BLaER1 (cell line): ENCODE results near the gene KDM4B.

Experiments
- H3K27ac ChIP-seq: shearing (Covaris generic); formaldehyde crosslinking; 2 replicates; pipeline ENCODE4 v1.8.1; 2022
- H3K27me3 ChIP-seq: shearing (Covaris generic); formaldehyde crosslinking; 2 replicates; pipeline ENCODE4 v1.8.1; 2022
- H3K36me3 ChIP-seq: shearing (Covaris generic); formaldehyde crosslinking; 2 replicates; pipeline ENCODE4 v1.8.1; 2022
- H3K4me1 ChIP-seq: shearing (Covaris generic); formaldehyde crosslinking; 2 replicates; pipeline ENCODE4 v1.8.1; 2022
- H3K4me2 ChIP-seq: shearing (Covaris generic); formaldehyde crosslinking; 2 replicates; pipeline ENCODE4 v1.8.1; 2022
- H3K4me3 ChIP-seq: shearing (Covaris generic); formaldehyde crosslinking; 2 replicates; pipeline ENCODE4 v1.8.1; 2022
- H3K9ac ChIP-seq: shearing (Covaris generic); formaldehyde crosslinking; 2 replicates; pipeline ENCODE4 v1.8.1; 2022
- H3K9me3 ChIP-seq: shearing (Covaris generic); formaldehyde crosslinking; 2 replicates; pipeline ENCODE4 v1.8.1; 2022
- H4K20me1 ChIP-seq: shearing (Covaris generic); formaldehyde crosslinking; 2 replicates; pipeline ENCODE4 v1.8.1; 2022
- Cebpa-rat ChIP-seq: shearing (Covaris generic); IDR thresholded peaks from 2 replicates; pipeline ENCODE4 v1.8.1; 2022

The KDM4B gene

GRCh38 chr19:5080030-5080654, 111.2 kb downstream of the KDM4B start:
- H3K27ac ChIP-seq, result no peak overlapping the region
- TF ChIP-seq Cebpa-rat, result no peak
- peak overlapping the region; percentile 80 for H3K4me2 ChIP-seq
- H3K4me3 ChIP-seq, result peak overlapping the region; percentile 18; the same call in 1 of the 2 replicates
- peaks cover 52% of the 10 kb centered on the region for H3K4me1 ChIP-seq
- H3K9me3 ChIP-seq, result no peaks in the 10 kb centered on the region
- H3K36me3 ChIP-seq, result peaks cover 82% of the 10 kb centered on the region
- H3K27me3 ChIP-seq, result no peaks in the 10 kb centered on the region
- H4K20me1 ChIP-seq, result peaks cover 90% of the 10 kb centered on the region
- H3K9ac ChIP-seq, result no peak overlapping the region

- Histone ChIP-seq H3K9ac (no peak overlapping the region), H3K4me3 (no peak overlapping the region), H3K9me3 (no peaks in the 10 kb centered on the region), H3K27me3 (no peaks in the 10 kb centered on the region), H4K20me1 (peaks cover 90% of the 10 kb centered on the region), H3K27ac (no peak overlapping the region), H3K4me1 (peaks cover 52% of the 10 kb centered on the region), H3K36me3 (peaks cover 82% of the 10 kb centered on the region), H3K4me2 (peak overlapping the region; percentile 80)
- TF ChIP-seq Cebpa-rat, result no peak
Observed at GRCh38 chr19:5080809-5081208, 111.9 kb downstream of the KDM4B start.

- H3K4me3 ChIP-seq, result no peak overlapping the region
- peaks cover 83% of the 10 kb centered on the region for H3K36me3 ChIP-seq
Observed at GRCh38 chr19:5081443-5082161, 112.7 kb downstream of the KDM4B start.

GRCh38 chr19:5083547-5083965, 114.6 kb downstream of the KDM4B start:
- Histone ChIP-seq H3K9ac (no peak overlapping the region), H3K9me3 (no peaks in the 10 kb centered on the region), H4K20me1 (peaks cover 91% of the 10 kb centered on the region), H3K4me1 (peaks cover 57% of the 10 kb centered on the region), H3K27ac (no peak overlapping the region), H3K4me3 (no peak overlapping the region), H3K4me2 (no peak overlapping the region), H3K36me3 (peaks cover 83% of the 10 kb centered on the region), H3K27me3 (no peaks in the 10 kb centered on the region)
- no peak for TF ChIP-seq Cebpa-rat

More at GRCh38 chr19:5081443-5082161, 112.7 kb downstream of the KDM4B start:
- H3K27ac ChIP-seq, result no peak overlapping the region
- no peak overlapping the region for H3K9ac ChIP-seq
- peaks cover 55% of the 10 kb centered on the region for H3K4me1 ChIP-seq
- no peak for TF ChIP-seq Cebpa-rat
- no peak overlapping the region for H3K4me2 ChIP-seq
- no peaks in the 10 kb centered on the region for H3K27me3 ChIP-seq
- no peaks in the 10 kb centered on the region for H3K9me3 ChIP-seq
- H4K20me1 ChIP-seq, result peaks cover 91% of the 10 kb centered on the region

- H3K36me3 ChIP-seq, result peaks cover 79% of the 10 kb centered on the region
- no peaks in the 10 kb centered on the region for H3K9me3 ChIP-seq
- H3K27ac ChIP-seq, result no peak overlapping the region
- no peak for TF ChIP-seq Cebpa-rat
- H3K9ac ChIP-seq, result no peak overlapping the region
- peaks cover 87% of the 10 kb centered on the region for H4K20me1 ChIP-seq
- no peak overlapping the region for H3K4me2 ChIP-seq
- no peaks in the 10 kb centered on the region for H3K27me3 ChIP-seq
- no peak overlapping the region for H3K4me3 ChIP-seq
- peaks cover 50% of the 10 kb centered on the region for H3K4me1 ChIP-seq
Observed at GRCh38 chr19:5085566-5085965, 116.7 kb downstream of the KDM4B start.

- H3K9ac ChIP-seq, result no peak overlapping the region
Observed at GRCh38 chr19:5086230-5086629, 117.3 kb downstream of the KDM4B start.

GRCh38 chr19:5086725-5087439, 118.0 kb downstream of the KDM4B start:
- Histone ChIP-seq H4K20me1 (peaks cover 87% of the 10 kb centered on the region), H3K9me3 (no peaks in the 10 kb centered on the region), H3K9ac (no peak overlapping the region), H3K36me3 (peaks cover 66% of the 10 kb centered on the region), H3K4me3 (no peak overlapping the region), H3K27ac (no peak overlapping the region), H3K4me1 (peaks cover 55% of the 10 kb centered on the region), H3K27me3 (no peaks in the 10 kb centered on the region), H3K4me2 (peak overlapping the region; percentile 36; the same call in 1 of the 2 replicates)
- no peak for TF ChIP-seq Cebpa-rat

More at GRCh38 chr19:5086230-5086629, 117.3 kb downstream of the KDM4B start:
- peaks cover 50% of the 10 kb centered on the region for H3K4me1 ChIP-seq
- H3K27ac ChIP-seq, result no peak overlapping the region
- peaks cover 87% of the 10 kb centered on the region for H4K20me1 ChIP-seq
- H3K4me3 ChIP-seq, result no peak overlapping the region
- no peaks in the 10 kb centered on the region for H3K9me3 ChIP-seq
- TF ChIP-seq Cebpa-rat, result no peak
- H3K4me2 ChIP-seq, result no peak overlapping the region
- H3K27me3 ChIP-seq, result no peaks in the 10 kb centered on the region
- peaks cover 73% of the 10 kb centered on the region for H3K36me3 ChIP-seq

GRCh38 chr19:5089283-5089682, 120.4 kb downstream of the KDM4B start:
- Histone ChIP-seq H3K9me3 (no peaks in the 10 kb centered on the region), H3K27me3 (no peaks in the 10 kb centered on the region), H4K20me1 (peaks cover 92% of the 10 kb centered on the region), H3K27ac (no peak overlapping the region), H3K36me3 (peaks cover 60% of the 10 kb centered on the region), H3K4me1 (peaks cover 66% of the 10 kb centered on the region), H3K4me3 (no peak overlapping the region), H3K4me2 (peak overlapping the region; percentile 50; the same call in 1 of the 2 replicates), H3K9ac (no peak overlapping the region)
- no peak for TF ChIP-seq Cebpa-rat

- Histone ChIP-seq H3K27ac (no peak overlapping the region), H3K9me3 (no peaks in the 10 kb centered on the region), H3K36me3 (peaks cover 59% of the 10 kb centered on the region), H3K4me1 (peaks cover 62% of the 10 kb centered on the region), H3K4me2 (peak overlapping the region; percentile 66), H3K9ac (0 out of 2 replicates have a peak overlapping the region, but pooled peaks have one; percentile 23), H3K27me3 (no peaks in the 10 kb centered on the region), H3K4me3 (no peak overlapping the region), H4K20me1 (peaks cover 97% of the 10 kb centered on the region)
- TF ChIP-seq Cebpa-rat, result no peak
Observed at GRCh38 chr19:5090465-5091017, 121.6 kb downstream of the KDM4B start.
